K562 (cell line): ENCODE results near the gene JUND. TPM values are rescaled to one million over a fixed set of nuclear protein-coding genes. Genes with fewer than 3 reads are reported as not detected.

Source experiments
- ATF7 ChIP-seq: fragments of 450-650 bp; IDR thresholded peaks from 2 replicates; pipeline ENCODE4 v1.7.1; 2014; ENCODE audit warnings: mild to moderate bottlenecking, moderate library complexity
- BRD9 ChIP-seq: fragments of 450-650 bp; IDR thresholded peaks from 2 replicates; pipeline ENCODE4 v1.6.1; 2018; ENCODE audit warnings: low read depth; ENCODE audit not compliant: partially characterized antibody
- CC2D1A ChIP-seq: fragments of 450-650 bp; IDR thresholded peaks from 2 replicates; pipeline ENCODE4 v1.6.1; 2017; ENCODE audit warnings: mild to moderate bottlenecking
- CREM ChIP-seq: IDR thresholded peaks from 2 replicates; pipeline ENCODE4 v1.6.1; 2014; ENCODE audit warnings: antibody characterized with exemption, low read depth
- CUX1 ChIP-seq: fragments of 200-800 bp; sonication (Bioruptor generic); IDR thresholded peaks from 2 replicates; pipeline ENCODE4 v1.6.1; 2016; ENCODE audit warnings: missing genetic modification characterization, missing compliant biosample characterization
- DNMT1 ChIP-seq: fragments of 450-650 bp; IDR thresholded peaks from 2 replicates; pipeline ENCODE4 v1.6.1; 2016; ENCODE audit warnings: antibody characterized with exemption, mild to moderate bottlenecking
- ETS1 ChIP-seq: conservative IDR thresholded peaks from 2 replicates; pipeline ENCODE4 v1.6.1; 2011; ENCODE audit warnings: low read depth, mild to moderate bottlenecking, low read length; ENCODE audit not compliant: control insufficient read depth
- PCBP1 ChIP-seq: fragments of 200-400 bp; formaldehyde crosslinking; IDR thresholded peaks from 2 replicates; pipeline ENCODE4 v1.6.1; 2018; ENCODE audit warnings: mild to moderate bottlenecking, low read depth, low read length; ENCODE audit not compliant: poor library complexity, severe bottlenecking
- POLR2AphosphoS5 ChIP-seq: IDR thresholded peaks from 2 replicates; pipeline ENCODE4 v1.6.1; 2011; ENCODE audit warnings: mild to moderate bottlenecking, low read depth, low read length, moderate library complexity; ENCODE audit not compliant: control insufficient read depth, insufficient read depth
- PRDM10 ChIP-seq: fragments of 450-650 bp; IDR thresholded peaks from 2 replicates; pipeline ENCODE4 v1.6.1; 2018; ENCODE audit not compliant: partially characterized antibody
- SETDB1 ChIP-seq: IDR thresholded peaks from one replicate; pipeline ENCODE4 v1.6.1; 2012; ENCODE audit warnings: low read length, control low read depth, inconsistent platforms
- STAT5B ChIP-seq: fragments of 250-450 bp; sonication (Bioruptor Pico); IDR thresholded peaks from 2 replicates; pipeline ENCODE4 v1.8.0; 2021; ENCODE audit warnings: mild to moderate bottlenecking, inconsistent platforms
- TRIM24 ChIP-seq, 2 experiments: fragments of 450-650 bp; IDR thresholded peaks; 2 replicates each; pipeline ENCODE4 v1.6.1; 2016
- WHSC1 ChIP-seq: IDR thresholded peaks from one replicate; pipeline ENCODE4 v1.6.1; 2012; ENCODE audit warnings: low read length, control low read depth, inconsistent platforms
- ZFPM2 ChIP-seq: fragments of 250-450 bp; sonication (Bioruptor Pico); IDR thresholded peaks from 2 replicates; pipeline ENCODE4 v1.5.1; 2022; ENCODE audit warnings: mild to moderate bottlenecking
- ZNF134 ChIP-seq: fragments of 250-450 bp; sonication (Bioruptor Pico); conservative IDR thresholded peaks from 2 replicates; pipeline ENCODE4 v1.4.0; 2020
- ZNF311 ChIP-seq: fragments of 250-450 bp; sonication (Bioruptor Pico); IDR thresholded peaks from 2 replicates; pipeline ENCODE4 v1.4.0; 2020; ENCODE audit warnings: mild to moderate bottlenecking, moderate library complexity
- ZNF589 ChIP-seq: fragments of 200-800 bp; sonication (Bioruptor generic); IDR thresholded peaks from 2 replicates; pipeline ENCODE4 v1.6.1; 2016; ENCODE audit warnings: low read depth, missing genetic modification characterization, missing compliant biosample characterization
- ZNF668 ChIP-seq: fragments of 250-450 bp; sonication (Bioruptor Pico); IDR thresholded peaks from 2 replicates; pipeline ENCODE4 v1.8.0; 2022; ENCODE audit warnings: mild to moderate bottlenecking, inconsistent platforms
- ZNF780A ChIP-seq: fragments of 250-450 bp; sonication (Bioruptor Pico); IDR thresholded peaks from 2 replicates; pipeline ENCODE4 v1.5.0; 2021; ENCODE audit warnings: mild to moderate bottlenecking
- polyA plus RNA-seq, 8 experiments: library from polyadenylated mRNA; depleted of rRNA in 4 of 8; stranded (reverse) in 5 of 8; unstranded in 3 of 8; fragments of >200 nt; fragmentation: Nextera tagmentation in 2 of 8; fragmentation: Illumina TruSeq in 1 of 8; extraction: Ambion mirVana in 2 of 8; extraction: Trizol in 1 of 8; gene quantifications; 2 replicates each; pipeline versions ENCODE4 v1.2.1 to v1.2.3, GENCODE V29; 2011 to 2014; ENCODE audit warnings: inconsistent platforms in 1 of 8, missing spikeins in 1 of 8
- total RNA-seq, 7 experiments: library from RNA; depleted of rRNA in 6 of 7; stranded (reverse); fragments of >200 nt in 6 of 7; fragmentation: Illumina TruSeq in 2 of 7; extraction: Trizol in 2 of 7; gene quantifications; 2 replicates each; pipeline versions ENCODE4 v1.2.1 to v1.2.3, GENCODE V29; 2011 to 2021; ENCODE audit warnings: low replicate concordance in 1 of 7

Gene JUND
- total and polyA plus RNA-seq, 9 of the 15 experiments (the other 6 are each of a cell fraction or from before 2014, with no cell fraction given): 6.4 to 286 (median 42.3) TPM

- TF ChIP-seq STAT5B (CRISPR knock-in tag) (no peak), ZNF134 (CRISPR knock-in tag) (no peak), POLR2AphosphoS5 (no peak), CREM (peak; percentile 61; the same call in 1 of the 2 replicates), ZNF589 (CRISPR knock-in tag) (peak; percentile 78; the same call in 1 of the 2 replicates), BRD9 (no peak), PRDM10 (no peak), SETDB1 (no peak), TRIM24 (IDR thresholded peaks at IDR 0.05) (no peak), WHSC1 (no peak), ZNF311 (CRISPR knock-in tag) (peak; percentile 53; the same call in 1 of the 2 replicates), CC2D1A (peak; percentile 26; the same call in 1 of the 2 replicates), CUX1 (CRISPR knock-in tag) (no peak), ZFPM2 (CRISPR knock-in tag) (no peak), ZNF668 (CRISPR knock-in tag) (peak; percentile 69; the same call in 1 of the 2 replicates), ATF7 (no peak), ETS1 (peak; percentile 86), PCBP1 (peak; percentile 15), ZNF780A (CRISPR knock-in tag) (no peak), DNMT1 (no peak)
Measured at GRCh38 chr19:18233224-18233825, 48.1 kb downstream of the JUND start (continued).
